Measurements from ENCODE around the gene HAUS3. TPM values are rescaled to one million over a fixed set of nuclear protein-coding genes. Genes with fewer than 3 reads are reported as not detected.

HAUS3 gene
- total and polyA plus RNA-seq, 3 donors from 2014 or later, result 13.8 to 44.0 (median 40.1) TPM

GRCh38 chr4:2274320-2275043, 32.6 kb upstream of the HAUS3 start:
- WGBS, 2 donors, result 84 to 88% methylated on average over 20 to 21 of the region's 21 CpGs
- DNase-seq, result no peak
- Histone ChIP-seq H3K27me3 (no peaks in the 10 kb centered on the region), H3K36me3 (ENCODE audit: low read depth, missing control alignments) (no peaks in the 10 kb centered on the region), H3K4me1 (peaks cover 12% of the 10 kb centered on the region), H3K9me3 (no peaks in the 10 kb centered on the region), H3K27ac (no peak overlapping the region), H3K4me3 (no peak overlapping the region)
- intact Hi-C loops (cut with DNase I; ENCODE audit: low total_unique reads), result no loop called here
- TF ChIP-seq CTCF (IDR thresholded peaks at IDR 0.05) (no peak), POLR2A (IDR thresholded peaks at IDR 0.05) (no peak)

GRCh38 chr4:2273657-2274319, 31.9 kb upstream of the HAUS3 start:
- WGBS, 2 donors, result 68 to 82% methylated on average over 16 to 24 of the region's 24 CpGs
- Histone ChIP-seq H3K4me1 (peaks cover 12% of the 10 kb centered on the region), H3K9me3 (no peaks in the 10 kb centered on the region), H3K36me3 (ENCODE audit: low read depth, missing control alignments) (no peaks in the 10 kb centered on the region), H3K27ac (no peak overlapping the region), H3K27me3 (no peaks in the 10 kb centered on the region), H3K4me3 (no peak overlapping the region)
- TF ChIP-seq CTCF (IDR thresholded peaks at IDR 0.05) (no peak), POLR2A (IDR thresholded peaks at IDR 0.05) (no peak)
- intact Hi-C loops (cut with DNase I; ENCODE audit: low total_unique reads), result no loop called here
- no peak for DNase-seq

GRCh38 chr4:2273221-2273620, 31.3 kb upstream of the HAUS3 start:
- Histone ChIP-seq H3K27ac (no peak overlapping the region), H3K4me3 (no peak overlapping the region), H3K27me3 (no peaks in the 10 kb centered on the region), H3K9me3 (no peaks in the 10 kb centered on the region), H3K36me3 (ENCODE audit: low read depth, missing control alignments) (no peaks in the 10 kb centered on the region), H3K4me1 (peaks cover 12% of the 10 kb centered on the region)
- no peak for TF ChIP-seq CTCF (IDR thresholded peaks at IDR 0.05)
- intact Hi-C loops (cut with DNase I; ENCODE audit: low total_unique reads), result no loop called here
- peak; percentile 73 for DNase-seq
- WGBS, 2 donors, result 54 to 70% methylated on average over 14 to 15 of the region's 15 CpGs

GRCh38 chr4:2272828-2273120, 30.9 kb upstream of the HAUS3 start:
- H3K27me3 ChIP-seq, result no peaks in the 10 kb centered on the region
- H3K4me1 ChIP-seq, result peaks cover 12% of the 10 kb centered on the region
- H3K9me3 ChIP-seq, result no peaks in the 10 kb centered on the region
- TF ChIP-seq POLR2A (IDR thresholded peaks at IDR 0.05), result no peak
- TF ChIP-seq CTCF (IDR thresholded peaks at IDR 0.05), result no peak
- DNase-seq, result no peak
- no peaks in the 10 kb centered on the region for H3K36me3 ChIP-seq (ENCODE audit: low read depth, missing control alignments)
- WGBS, 2 donors, result 67 to 77% methylated on average over 5 to 6 of the region's 6 CpGs
- intact Hi-C loops (cut with DNase I; ENCODE audit: low total_unique reads), result no loop called here
- no peak overlapping the region for H3K27ac ChIP-seq
- no peak overlapping the region for H3K4me3 ChIP-seq

Data from testis (tissue), 3 donors.